M059J (cell line): ENCODE data around the gene RCSD1. TPM values are rescaled to one million over a fixed set of nuclear protein-coding genes. Genes with fewer than 3 reads are reported as not detected.
"Not testable (repeated sequence)": the region's sequence is repeated elsewhere in the genome, so short reads cannot be mapped to it uniquely, and the experiment has no call there.

Experiments used
- DNase-seq: peaks from one replicate; pipeline ENCODE4 v3.0.0-alpha.2; 2012; ENCODE audit warnings: low read depth
- total RNA-seq: library from RNA; depleted of rRNA; stranded (reverse); fragments of >200 nt; shearing (Covaris generic); gene quantifications from 2 replicates; pipeline ENCODE4 v1.2.3, GENCODE V29; 2014

The RCSD1 gene
- total RNA-seq, 1 experiment from 2014 or later, result 0.81 TPM

GRCh38 chr1:167714439-167715156, 84.6 kb downstream of the RCSD1 start:
- peak; percentile 79 for DNase-seq

- peak; percentile 85 for DNase-seq
These were observed 85.3 kb downstream of the RCSD1 start for GRCh38 chr1:167715157-167715999.

- DNase-seq, result no peak
These were observed 85.9 kb downstream of the RCSD1 start for GRCh38 chr1:167716000-167716271.

GRCh38 chr1:167717351-167717750, 87.3 kb downstream of the RCSD1 start:
- no peak for DNase-seq

- DNase-seq, result no peak
These were observed 89.1 kb downstream of the RCSD1 start for GRCh38 chr1:167718914-167719691.

- not testable (repeated sequence) for DNase-seq
These were observed 89.8 kb downstream of the RCSD1 start for GRCh38 chr1:167719715-167720421.

GRCh38 chr1:167720965-167721616, 91.1 kb downstream of the RCSD1 start:
- DNase-seq, result peak; percentile 71

GRCh38 chr1:167721617-167722151, 91.7 kb downstream of the RCSD1 start, which contains the start of gene MPZL1:
MPZL1 (plus strand) TSS chr1:167721982; CDS start chr1:167722152, 170 bp downstream.
- DNase-seq, result peak; percentile 88

GRCh38 chr1:167722152-167722869, 92.3 kb downstream of the RCSD1 start:
- DNase-seq, result peak; percentile 73

- peak; percentile 26 for DNase-seq
These were observed 92.8 kb downstream of the RCSD1 start for GRCh38 chr1:167722870-167723251.

- no peak for DNase-seq
These were observed 93.8 kb downstream of the RCSD1 start for GRCh38 chr1:167723707-167724323.

- no peak for DNase-seq
These were observed 96.0 kb downstream of the RCSD1 start for GRCh38 chr1:167726008-167726407.

GRCh38 chr1:167728818-167729410, 98.9 kb downstream of the RCSD1 start:
- DNase-seq, result no peak

- no peak for DNase-seq
These were observed 104.2 kb downstream of the RCSD1 start for GRCh38 chr1:167734227-167734626.

- DNase-seq, result no peak
These were observed 104.8 kb downstream of the RCSD1 start for GRCh38 chr1:167734841-167735240.

GRCh38 chr1:167737169-167737568, 107.1 kb downstream of the RCSD1 start:
- no peak for DNase-seq

GRCh38 chr1:167738158-167738557, 108.1 kb downstream of the RCSD1 start:
- no peak for DNase-seq

- DNase-seq, result no peak
These were observed 109.7 kb downstream of the RCSD1 start for GRCh38 chr1:167739752-167740151.

GRCh38 chr1:167741103-167741502, 111.1 kb downstream of the RCSD1 start:
- not testable (repeated sequence) for DNase-seq
